Lung (tissue), 12 donors: ENCODE measurements around the gene KRT4. TPM values are rescaled to one million over a fixed set of nuclear protein-coding genes. Genes with fewer than 3 reads are reported as not detected.

Source experiments
- ATAC-seq: fragments of 200-7000 bp; cut with Tn5 transposase; one replicate; pipeline ENCODE4 v1.9.1; 2020; ENCODE audit warnings: moderate number of reproducible peaks; ENCODE audit not compliant: insufficient read depth, low FRiP score
- DNase-seq, 3 donors: peaks; one replicate each; pipeline ENCODE4 v3.0.0-alpha.2; 2013 to 2017
- H3K27ac ChIP-seq, 2 donors: one replicate each; pipeline ENCODE4 v1.5.1; 2013; ENCODE audit warnings: mild to moderate bottlenecking in 2 of 2, moderate library complexity in 2 of 2, control low read depth in 1 of 2, inconsistent platforms in 1 of 2, low read depth in 1 of 2, low read length in 1 of 2
- H3K27me3 ChIP-seq, 3 donors: one replicate each; pipeline ENCODE4 v1.5.1; 2013; ENCODE audit warnings: low read length in 2 of 3; ENCODE audit not compliant: control insufficient read depth in 3 of 3, insufficient read depth in 3 of 3
- H3K36me3 ChIP-seq, 4 donors: one replicate each; pipeline ENCODE4 v1.5.1; 2013; ENCODE audit warnings: low read length in 4 of 4, mild to moderate bottlenecking in 1 of 4, moderate library complexity in 1 of 4; ENCODE audit not compliant: control insufficient read depth in 4 of 4, insufficient read depth in 4 of 4
- H3K4me1 ChIP-seq, 5 donors: one replicate each; pipeline ENCODE4 v1.5.1; 2013; ENCODE audit warnings: low read length in 5 of 5, mild to moderate bottlenecking in 2 of 5, moderate library complexity in 1 of 5; ENCODE audit not compliant: control insufficient read depth in 5 of 5, insufficient read depth in 5 of 5
- H3K4me3 ChIP-seq: one replicate; pipeline ENCODE4 v1.5.1; 2013; ENCODE audit warnings: mild to moderate bottlenecking, control low read depth, moderate library complexity
- H3K9ac ChIP-seq, 2 donors: one replicate each; pipeline ENCODE4 v1.5.1; 2013; ENCODE audit warnings: low read length in 2 of 2, control low read depth in 1 of 2; ENCODE audit not compliant: insufficient read depth in 1 of 2
- H3K9me3 ChIP-seq, 4 donors: one replicate each; pipeline ENCODE4 v1.5.1; 2013; ENCODE audit warnings: low read length in 3 of 4, mild to moderate bottlenecking in 1 of 4, moderate library complexity in 1 of 4; ENCODE audit not compliant: control insufficient read depth in 4 of 4, insufficient read depth in 3 of 4
- whole genome bisulfite sequencing, 2 donors: extraction: QIAGEN DNeasy Blood & Tissue Kit; methylation state at CpG; one replicate each; pipeline ENCODE4 v1.1.7; 2013; 5-methylcytosine and 5-hydroxymethylcytosine counted together
- polyA plus RNA-seq, 2 donors: library from polyadenylated mRNA; stranded (reverse); fragments of 200-250 nt; gene quantifications; one replicate each; pipeline ENCODE4 v1.2.1, GENCODE V29; 2013
- total RNA-seq, 2 donors: library from RNA; depleted of rRNA in 1 of 2; stranded (reverse); fragments of >200 nt in 1 of 2; gene quantifications; one replicate each; pipeline ENCODE4 v1.2.1, GENCODE V29; 2014 to 2021
- TF ChIP-seq, protein P1 (sequence below): IDR thresholded peaks from 2 replicates; pipeline ENCODE4 v1.5.1; 2012; ENCODE audit warnings: mild to moderate bottlenecking; ENCODE audit errors: control extremely low read depth, extremely low read depth
- donor health status: control.
- donor health status: control.
- donor health status: Bipolar disorder and iron deficiency.
- donor health status: healthy.
- donor health status: DM: yes; HTN: yes; CAD: no.

The KRT4 gene
- total and polyA plus RNA-seq, 4 donors: 1.3 to 7.7 (median 3.4) TPM

DNA sequence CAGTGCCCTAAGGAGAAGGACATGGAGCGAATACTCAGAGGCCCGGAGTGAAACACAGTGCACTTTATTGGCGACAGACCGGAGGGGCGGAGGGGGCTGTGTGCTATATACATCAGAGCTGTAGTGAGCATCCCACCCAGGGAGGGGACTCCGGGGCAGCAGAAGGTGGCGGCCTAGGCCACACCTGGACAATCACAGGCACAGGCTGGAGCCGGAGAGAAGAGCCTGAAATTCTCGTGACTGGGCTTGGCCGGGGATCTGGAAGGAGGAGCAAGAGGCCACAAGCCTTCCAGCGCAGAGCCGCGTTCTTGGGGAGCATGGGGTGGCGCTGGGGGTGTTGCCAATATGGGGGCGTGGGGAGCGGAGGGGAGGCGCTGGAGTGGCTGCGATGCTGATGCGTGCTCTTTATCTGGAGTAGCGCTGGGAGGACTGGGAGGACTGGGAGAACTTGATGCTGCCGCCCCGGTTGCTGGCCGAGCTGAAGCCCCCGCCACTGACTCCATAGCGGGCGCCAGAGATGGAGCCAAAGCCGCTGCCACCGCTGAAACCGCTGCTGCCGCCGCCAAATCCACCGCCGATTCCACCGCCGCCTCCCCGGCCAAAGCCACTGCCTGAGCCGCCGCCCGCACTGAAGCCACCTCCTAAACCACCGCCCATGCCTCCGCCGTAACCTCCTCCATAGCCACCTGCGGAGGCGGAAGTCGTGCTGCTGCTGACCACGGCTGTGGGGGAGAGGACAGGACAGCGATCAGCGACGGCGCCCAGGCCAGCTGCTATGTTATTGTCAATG is 24.1 kb downstream of the KRT4 start:
- Histone ChIP-seq H3K27ac (no peak overlapping the region), H3K4me1 (peaks cover 0 to 3% (median 0%) of the 10 kb centered on the region in 5 donors), H3K9me3 (no peaks in the 10 kb centered on the region), H3K4me3 (no peak overlapping the region), H3K9ac (no peak overlapping the region), H3K27me3 (peaks cover 0 to 34% (median 21%) of the 10 kb centered on the region in 3 donors), H3K36me3 (no peaks in the 10 kb centered on the region)
- peak in 1 of 3 donors; percentile 7 for DNase-seq
- TF ChIP-seq, protein P1, sequence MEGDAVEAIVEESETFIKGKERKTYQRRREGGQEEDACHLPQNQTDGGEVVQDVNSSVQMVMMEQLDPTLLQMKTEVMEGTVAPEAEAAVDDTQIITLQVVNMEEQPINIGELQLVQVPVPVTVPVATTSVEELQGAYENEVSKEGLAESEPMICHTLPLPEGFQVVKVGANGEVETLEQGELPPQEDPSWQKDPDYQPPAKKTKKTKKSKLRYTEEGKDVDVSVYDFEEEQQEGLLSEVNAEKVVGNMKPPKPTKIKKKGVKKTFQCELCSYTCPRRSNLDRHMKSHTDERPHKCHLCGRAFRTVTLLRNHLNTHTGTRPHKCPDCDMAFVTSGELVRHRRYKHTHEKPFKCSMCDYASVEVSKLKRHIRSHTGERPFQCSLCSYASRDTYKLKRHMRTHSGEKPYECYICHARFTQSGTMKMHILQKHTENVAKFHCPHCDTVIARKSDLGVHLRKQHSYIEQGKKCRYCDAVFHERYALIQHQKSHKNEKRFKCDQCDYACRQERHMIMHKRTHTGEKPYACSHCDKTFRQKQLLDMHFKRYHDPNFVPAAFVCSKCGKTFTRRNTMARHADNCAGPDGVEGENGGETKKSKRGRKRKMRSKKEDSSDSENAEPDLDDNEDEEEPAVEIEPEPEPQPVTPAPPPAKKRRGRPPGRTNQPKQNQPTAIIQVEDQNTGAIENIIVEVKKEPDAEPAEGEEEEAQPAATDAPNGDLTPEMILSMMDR: no peak
- 23 to 25% methylated on average over 44 to 50 of the region's 50 CpGs for WGBS, 2 donors
- no peak for ATAC-seq

DNA sequence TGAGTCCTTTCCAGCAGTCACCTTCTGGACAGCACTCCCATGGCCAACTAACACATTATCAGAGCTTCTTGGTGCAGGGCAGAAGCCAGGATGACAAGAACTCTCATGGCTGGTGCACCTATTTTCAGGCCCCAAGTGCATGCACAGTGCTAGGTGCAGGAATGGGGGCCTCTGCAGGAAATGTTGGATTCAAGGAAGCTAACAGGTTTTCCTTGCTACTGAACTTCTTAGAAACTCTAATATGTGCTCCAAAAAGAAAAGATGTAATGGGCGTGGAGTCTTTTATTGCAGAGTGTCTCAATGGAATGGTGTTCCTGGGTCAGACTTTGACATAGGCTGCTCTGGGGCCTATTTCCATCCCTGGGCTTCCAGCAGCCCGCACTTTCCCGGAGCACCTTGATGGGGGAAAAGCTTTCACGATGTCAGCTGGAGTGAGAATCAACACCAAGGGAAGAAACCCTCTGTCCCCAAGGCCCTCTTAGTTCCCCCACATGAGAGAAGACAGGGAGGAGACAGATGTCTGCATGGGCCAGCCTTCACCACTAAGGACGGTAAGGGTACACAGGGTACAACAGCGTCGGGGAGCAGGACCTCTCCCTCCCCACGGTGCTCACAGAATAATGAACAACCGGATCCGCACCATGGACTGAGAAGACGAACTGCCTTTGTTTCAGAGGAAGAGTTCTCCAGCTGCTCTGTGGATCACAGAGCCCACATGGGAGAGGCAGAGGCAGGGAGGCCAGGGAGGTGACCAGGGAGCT is 24.9 kb downstream of the KRT4 start:
- no peaks in the 10 kb centered on the region for H3K36me3 ChIP-seq
- TF ChIP-seq, protein P1: no peak
- H3K9ac ChIP-seq: no peak overlapping the region
- ATAC-seq: no peak
- H3K4me3 ChIP-seq: no peak overlapping the region
- H3K27me3 ChIP-seq: peaks cover 0 to 40% (median 21%) of the 10 kb centered on the region in 3 donors
- DNase-seq: no peak
- no peaks in the 10 kb centered on the region for H3K9me3 ChIP-seq
- H3K27ac ChIP-seq: no peak overlapping the region
- peaks cover 0 to 3% (median 0%) of the 10 kb centered on the region in 5 donors for H3K4me1 ChIP-seq
- 95 to 96% methylated on average over 11 of the region's 11 CpGs for WGBS, 2 donors

DNA sequence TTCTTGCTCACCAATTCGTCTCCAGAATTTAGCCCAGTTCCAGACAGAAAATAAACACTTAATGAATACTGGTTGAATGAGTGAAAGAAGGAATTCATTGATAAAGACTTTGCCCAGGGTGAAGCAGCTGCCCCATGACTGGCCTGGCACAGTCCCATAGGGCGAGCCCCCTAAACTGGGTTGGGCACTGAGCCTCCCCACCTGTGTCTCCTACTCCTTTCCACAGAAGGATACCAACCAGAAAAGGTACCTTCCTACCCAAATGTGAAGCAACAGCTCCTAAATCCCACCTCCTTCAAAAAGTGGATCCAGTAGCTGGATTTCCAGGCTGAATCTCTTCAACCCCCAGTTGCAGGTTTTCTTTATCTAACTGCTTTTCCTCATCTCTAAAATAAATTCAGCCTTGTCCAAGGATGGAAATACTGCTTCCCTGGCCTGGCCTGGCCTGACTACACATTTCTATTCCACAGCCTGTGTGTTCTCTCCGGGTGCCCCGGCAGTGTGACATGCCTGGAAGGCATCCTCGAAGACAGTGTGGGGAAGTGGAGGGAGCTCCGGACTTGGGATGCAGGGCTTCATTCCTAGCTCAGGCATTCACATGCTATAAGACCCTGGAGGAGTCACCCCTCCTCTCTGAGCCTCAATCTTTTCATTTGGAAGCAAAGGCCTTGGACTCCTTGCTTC is 25.6 kb downstream of the KRT4 start:
- H3K4me3 ChIP-seq: no peak overlapping the region
- 68 to 81% methylated on average over 6 of the region's 6 CpGs for WGBS, 2 donors
- H3K9ac ChIP-seq: no peak overlapping the region
- H3K4me1 ChIP-seq: peaks cover 0 to 3% (median 0%) of the 10 kb centered on the region in 5 donors
- peaks cover 0 to 47% (median 21%) of the 10 kb centered on the region in 3 donors for H3K27me3 ChIP-seq
- H3K27ac ChIP-seq: no peak overlapping the region
- ATAC-seq (no peak), DNase-seq (no peak)
- TF ChIP-seq, protein P1: no peak
- H3K36me3 ChIP-seq: no peaks in the 10 kb centered on the region
- no peaks in the 10 kb centered on the region for H3K9me3 ChIP-seq
